SH-SY5Y (cell line): ENCODE measurements around the gene PRND.

Experiments used
- GATA2 ChIP-seq: IDR thresholded peaks from 2 replicates; pipeline ENCODE4 v1.6.1; 2011; ENCODE audit warnings: mild to moderate bottlenecking, low read depth, low read length
- GATA3 ChIP-seq: IDR thresholded peaks from 2 replicates; pipeline ENCODE4 v1.6.1; 2011; ENCODE audit warnings: low read depth, mild to moderate bottlenecking, low read length, moderate library complexity

DNA sequence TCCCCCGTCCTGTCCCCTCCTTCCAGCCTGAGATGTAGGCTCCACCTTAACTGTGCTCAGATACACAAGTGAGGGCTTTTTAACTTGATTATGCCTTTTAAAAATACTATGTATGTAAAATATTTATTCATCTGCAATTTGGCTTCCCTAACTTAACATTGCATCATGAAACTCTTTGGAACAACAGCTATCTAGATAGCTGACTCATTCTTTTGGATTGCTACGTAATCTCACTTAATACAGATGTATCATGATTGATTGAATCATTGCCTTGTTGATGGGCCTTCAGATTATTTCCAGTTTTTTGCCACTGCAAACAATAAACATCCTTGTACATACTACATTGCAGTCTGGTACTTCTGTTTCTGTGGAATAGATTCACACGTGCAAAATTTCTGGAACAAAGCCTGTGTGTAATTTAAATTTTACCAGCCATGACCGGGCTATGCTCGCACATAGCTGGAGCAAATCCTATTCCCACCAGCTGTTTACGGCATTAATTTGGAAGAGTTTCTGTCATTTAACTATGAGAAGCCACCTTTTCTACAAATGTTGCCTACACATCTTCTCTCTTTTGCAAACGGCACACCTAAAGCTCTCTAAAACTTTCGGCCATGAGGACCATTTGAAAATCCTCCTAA is 6.5 kb downstream of the PRND start:
- TF ChIP-seq GATA2: no peak
- no peak for TF ChIP-seq GATA3
